HAP-1 (cell line): ENCODE results near the gene TARBP1.

Source experiments
- DNase-seq, 2 experiments: peaks; one replicate each; pipeline ENCODE4 v3.0.0-alpha.2; 2016 to 2020; ENCODE audit warnings: low spot score in 2 of 2
- H3K27me3 ChIP-seq: fragments of 250-450 bp; sonication (Bioruptor Pico); 2 replicates; pipeline ENCODE4 v1.5.1; 2020; ENCODE audit warnings: low read depth, mild to moderate bottlenecking, moderate library complexity
- H3K36me3 ChIP-seq: fragments of 250-450 bp; sonication (Bioruptor Pico); replicated peaks from 2 replicates; pipeline ENCODE4 v1.5.1; 2020; ENCODE audit warnings: mild to moderate bottlenecking
- H3K4me1 ChIP-seq: fragments of 250-450 bp; sonication (Bioruptor Pico); 2 replicates; pipeline ENCODE4 v1.5.1; 2020; ENCODE audit warnings: mild to moderate bottlenecking
- H3K4me3 ChIP-seq: fragments of 250-450 bp; sonication (Bioruptor Pico); 2 replicates; pipeline ENCODE4 v1.5.1; 2020; ENCODE audit warnings: mild to moderate bottlenecking, moderate library complexity
- H3K9me3 ChIP-seq: fragments of 250-450 bp; sonication (Bioruptor Pico); 2 replicates; pipeline ENCODE4 v1.5.1; 2020; ENCODE audit warnings: mild to moderate bottlenecking, moderate library complexity
- in situ Hi-C: fragments of 300-500 bp; cut with MboI; formaldehyde crosslinking; loops from 3 replicates; pipeline ENCODE4 v1.14.3; 2020; ENCODE audit warnings: low sequenced_read_pairs, inconsistent platforms, mixed read lengths

The TARBP1 gene

GRCh38 chr1:234500269-234500668 is 21.3 kb upstream of the TARBP1 start:
- Histone ChIP-seq H3K4me3 (no peak overlapping the region), H3K27me3 (no peaks in the 10 kb centered on the region), H3K36me3 (no peaks in the 10 kb centered on the region), H3K9me3 (no peaks in the 10 kb centered on the region), H3K4me1 (peaks cover 41% of the 10 kb centered on the region)
- in situ Hi-C loops, result no loop called here
- DNase-seq, result peak in 1 of 2 experiments; percentile 42

- Histone ChIP-seq H3K4me1 (peaks cover 45% of the 10 kb centered on the region), H3K36me3 (no peaks in the 10 kb centered on the region), H3K27me3 (no peaks in the 10 kb centered on the region), H3K4me3 (no peak overlapping the region), H3K9me3 (no peaks in the 10 kb centered on the region)
- DNase-seq, result no peak
- in situ Hi-C loops, result loop anchor here (5.0 kb wide), 2 partner anchors 107 to 582 kb away; no protein-coding TSS in a partner anchor
Observed at GRCh38 chr1:234499943-234500245, 20.9 kb upstream of the TARBP1 start.

- Histone ChIP-seq H3K36me3 (no peaks in the 10 kb centered on the region), H3K9me3 (no peaks in the 10 kb centered on the region), H3K27me3 (no peaks in the 10 kb centered on the region), H3K4me1 (peaks cover 49% of the 10 kb centered on the region), H3K4me3 (no peak overlapping the region)
- in situ Hi-C loops, result loop anchor here (5.0 kb wide), 2 partner anchors 108 to 583 kb away; no protein-coding TSS in a partner anchor
- DNase-seq, result peak; percentile 78 to 92
Observed at GRCh38 chr1:234499119-234499942, 20.4 kb upstream of the TARBP1 start.

GRCh38 chr1:234498448-234499118 is 19.6 kb upstream of the TARBP1 start:
- no peak for DNase-seq
- Histone ChIP-seq H3K9me3 (no peaks in the 10 kb centered on the region), H3K27me3 (no peaks in the 10 kb centered on the region), H3K36me3 (no peaks in the 10 kb centered on the region), H3K4me1 (peaks cover 49% of the 10 kb centered on the region), H3K4me3 (no peak overlapping the region)
- in situ Hi-C loops, result loop anchor here (5.0 kb wide), 2 partner anchors 109 to 584 kb away; no protein-coding TSS in a partner anchor

- Histone ChIP-seq H3K4me1 (peaks cover 46% of the 10 kb centered on the region), H3K27me3 (no peaks in the 10 kb centered on the region), H3K4me3 (no peak overlapping the region), H3K9me3 (no peaks in the 10 kb centered on the region), H3K36me3 (no peaks in the 10 kb centered on the region)
- no peak for DNase-seq
- in situ Hi-C loops, result loop anchor here (5.0 kb wide), 2 partner anchors 110 to 585 kb away; no protein-coding TSS in a partner anchor
Observed at GRCh38 chr1:234497589-234497988, 18.6 kb upstream of the TARBP1 start.

GRCh38 chr1:234495231-234495990 is 16.4 kb upstream of the TARBP1 start:
- Histone ChIP-seq H3K4me1 (peaks cover 27% of the 10 kb centered on the region), H3K4me3 (no peak overlapping the region), H3K27me3 (no peaks in the 10 kb centered on the region), H3K9me3 (no peaks in the 10 kb centered on the region), H3K36me3 (no peaks in the 10 kb centered on the region)
- DNase-seq, result peak; percentile 58 to 78
- in situ Hi-C loops, result loop anchor here (5.0 kb wide), 2 partner anchors 112 to 587 kb away; no protein-coding TSS in a partner anchor

GRCh38 chr1:234494049-234494448 is 15.1 kb upstream of the TARBP1 start:
- peaks cover 14% of the 10 kb centered on the region for H3K4me1 ChIP-seq
- no peak for DNase-seq
- no peak overlapping the region for H3K4me3 ChIP-seq
- in situ Hi-C loops, result no loop called here
- no peaks in the 10 kb centered on the region for H3K36me3 ChIP-seq
- H3K9me3 ChIP-seq, result no peaks in the 10 kb centered on the region
- no peaks in the 10 kb centered on the region for H3K27me3 ChIP-seq

GRCh38 chr1:234490793-234491479 is 12.0 kb upstream of the TARBP1 start:
- H3K36me3 ChIP-seq, result no peaks in the 10 kb centered on the region
- in situ Hi-C loops, result no loop called here
- H3K4me1 ChIP-seq, result peaks cover 12% of the 10 kb centered on the region
- DNase-seq, result no peak
- H3K9me3 ChIP-seq, result no peaks in the 10 kb centered on the region
- H3K27me3 ChIP-seq, result no peaks in the 10 kb centered on the region; the same call in 1 of the 2 replicates
- no peak overlapping the region for H3K4me3 ChIP-seq

GRCh38 chr1:234489698-234490077 is 10.7 kb upstream of the TARBP1 start:
- in situ Hi-C loops, result no loop called here
- H3K9me3 ChIP-seq, result no peaks in the 10 kb centered on the region
- no peaks in the 10 kb centered on the region for H3K36me3 ChIP-seq
- H3K27me3 ChIP-seq, result no peaks in the 10 kb centered on the region; the same call in 1 of the 2 replicates
- H3K4me1 ChIP-seq, result peaks cover 3% of the 10 kb centered on the region
- DNase-seq, result no peak
- no peak overlapping the region for H3K4me3 ChIP-seq

- DNase-seq, result no peak
- Histone ChIP-seq H3K9me3 (no peaks in the 10 kb centered on the region), H3K27me3 (no peaks in the 10 kb centered on the region; the same call in 1 of the 2 replicates), H3K4me1 (no peaks in the 10 kb centered on the region), H3K36me3 (no peaks in the 10 kb centered on the region), H3K4me3 (no peak overlapping the region)
- in situ Hi-C loops, result no loop called here
Observed at GRCh38 chr1:234489007-234489697, 10.2 kb upstream of the TARBP1 start.

GRCh38 chr1:234488054-234489006 is 9.4 kb upstream of the TARBP1 start:
- no peaks in the 10 kb centered on the region for H3K9me3 ChIP-seq
- no peak for DNase-seq
- H3K27me3 ChIP-seq, result no peaks in the 10 kb centered on the region; the same call in 1 of the 2 replicates
- no peaks in the 10 kb centered on the region for H3K36me3 ChIP-seq
- no peak overlapping the region for H3K4me3 ChIP-seq
- in situ Hi-C loops, result no loop called here
- no peaks in the 10 kb centered on the region for H3K4me1 ChIP-seq
